NCI-H187 treated with DMSO at 0.1 percent for 48 hours (cell line): Measurements from ENCODE around the gene SP140L.
"Not testable (repeated sequence)": the region's sequence is repeated elsewhere in the genome, so short reads cannot be mapped to it uniquely, and the experiment has no call there.

Source experiments
- DNase-seq: peaks from one replicate; lab custom pipeline; 2025; lab: John Stamatoyannopoulos, UW

Gene SP140L

DNA sequence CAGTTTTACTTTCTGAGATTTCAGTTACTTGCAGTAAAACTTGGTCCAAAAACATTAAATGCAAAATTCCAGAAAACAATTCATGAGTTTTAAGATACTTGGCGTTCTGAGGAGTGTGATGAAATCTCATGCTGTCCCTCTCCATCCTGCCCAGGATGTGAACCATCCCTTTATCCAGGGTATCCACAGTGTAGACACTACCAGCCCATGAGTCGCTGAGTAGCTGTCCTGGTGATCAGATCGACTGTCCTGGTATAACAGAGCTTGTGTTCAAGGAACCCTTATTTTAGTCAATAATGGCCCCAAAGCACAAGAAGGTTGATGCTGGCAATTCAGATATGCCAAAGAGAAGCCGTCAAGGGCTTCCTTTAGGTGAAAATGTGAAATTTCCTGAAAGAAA is 92.2 kb downstream of the SP140L start:
- no peak for DNase-seq

- no peak for DNase-seq
Observed at GRCh38 chr2:230422149-230422548, 95.2 kb downstream of the SP140L start.

DNA sequence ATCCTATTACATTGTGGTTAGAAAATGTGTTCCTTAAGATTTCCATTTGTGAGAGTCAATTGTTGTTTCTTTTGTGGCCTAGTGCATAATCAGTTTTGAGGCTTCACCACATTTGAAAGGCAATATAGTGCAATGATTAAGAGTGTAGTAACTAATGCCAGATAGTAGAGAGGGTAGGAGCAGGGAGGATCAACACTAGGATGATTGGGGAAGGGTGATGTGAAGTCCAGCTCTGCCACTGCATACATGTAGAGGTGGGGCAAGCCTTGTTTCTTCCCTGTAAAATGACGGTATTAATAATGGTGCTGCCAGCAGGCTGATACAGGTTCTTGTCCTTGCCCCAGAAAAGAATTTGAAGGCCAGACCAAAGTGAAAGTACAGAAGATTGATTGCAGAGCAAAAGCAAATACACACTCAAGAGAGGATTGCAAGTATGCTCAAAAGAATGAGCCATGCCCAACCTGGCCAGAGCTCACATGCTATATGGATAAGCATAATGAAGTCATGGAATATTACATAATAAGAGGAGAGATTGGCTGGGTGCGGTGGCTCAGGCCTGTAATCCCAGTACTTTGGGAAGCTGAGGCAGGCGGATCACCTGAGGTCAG is 97.0 kb downstream of the SP140L start:
- DNase-seq, result no peak

DNA sequence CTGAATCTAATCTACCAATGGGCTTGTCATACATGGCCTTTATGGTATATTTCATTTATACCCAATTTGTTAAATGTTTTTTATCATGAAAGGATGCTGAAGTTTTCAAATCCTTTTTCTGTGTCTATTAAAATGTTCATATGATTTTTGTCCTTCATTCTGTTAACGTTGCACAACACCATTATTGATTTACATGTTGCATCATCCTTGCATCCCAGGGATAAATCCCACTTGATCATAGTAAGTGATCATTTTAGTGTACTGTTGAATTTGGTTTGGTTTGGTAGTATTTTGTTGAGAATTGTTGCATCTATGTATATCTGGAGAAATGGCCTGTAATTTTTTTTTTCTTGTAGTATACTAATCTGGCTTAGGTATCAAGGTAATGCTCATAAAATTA is 98.4 kb downstream of the SP140L start:
- no peak for DNase-seq

DNA sequence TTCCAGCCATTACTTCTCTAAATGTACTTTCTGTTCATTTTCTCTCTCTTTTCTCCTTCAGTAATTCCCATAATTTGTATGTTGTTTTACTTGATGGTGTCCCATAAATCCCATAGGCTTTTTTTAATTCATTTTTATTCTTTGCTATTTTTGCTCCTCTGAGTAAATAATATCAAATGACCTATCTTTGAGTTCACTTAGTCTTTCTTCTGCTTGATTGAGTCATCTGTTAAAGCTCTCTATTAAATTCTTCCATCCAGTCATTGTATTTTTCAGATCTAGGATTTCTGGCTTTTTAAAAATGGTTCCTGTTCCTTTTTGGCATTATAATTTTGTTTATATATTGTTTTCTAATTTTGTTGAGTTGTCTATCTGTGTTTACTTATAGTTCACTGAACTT is 102.5 kb downstream of the SP140L start:
- DNase-seq, result no peak

DNA sequence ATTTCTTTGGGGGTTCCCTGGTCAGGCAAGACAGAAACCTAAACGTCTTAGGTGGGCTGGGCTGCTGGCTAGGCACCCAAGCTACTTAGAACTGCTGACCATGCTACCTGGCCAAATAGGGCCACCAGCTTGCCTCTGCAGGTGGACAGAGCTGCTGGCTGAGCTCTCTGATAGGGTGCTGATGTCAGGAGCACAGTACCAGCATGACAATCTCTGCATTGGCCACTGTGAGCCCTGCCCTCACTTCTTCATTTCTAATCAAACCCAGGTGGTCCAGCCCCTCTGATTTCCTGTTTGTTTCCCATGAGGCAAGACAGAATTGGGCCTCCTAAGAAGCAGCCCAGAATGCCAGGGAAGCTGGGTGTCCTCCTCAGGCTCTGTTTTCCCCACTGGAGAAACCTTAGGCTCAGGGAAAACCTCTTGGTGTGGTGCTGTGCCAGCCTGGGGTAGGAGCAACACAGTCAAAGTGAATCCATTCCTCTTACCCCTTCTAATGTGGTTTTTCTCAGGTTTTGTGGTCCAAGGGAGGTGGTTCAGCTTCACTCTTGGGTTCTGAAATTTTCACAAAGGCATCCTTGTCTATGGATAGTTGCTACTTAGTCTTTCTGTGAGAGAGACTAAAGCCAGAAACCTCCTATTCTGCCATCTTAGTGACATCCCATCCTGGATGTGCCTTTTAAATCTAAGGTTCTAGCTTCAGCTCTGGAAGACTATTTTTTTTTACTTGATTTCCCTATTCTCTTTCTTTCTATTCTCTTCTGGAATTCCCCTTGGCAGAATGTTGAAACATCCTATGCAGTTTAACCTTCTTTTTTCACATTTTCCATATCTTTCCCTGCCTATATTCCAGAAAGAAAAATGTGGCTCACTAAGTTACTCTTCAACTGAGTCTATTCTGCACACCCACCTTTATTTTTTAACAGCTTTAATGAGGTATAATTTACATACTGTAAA is 104.2 kb downstream of the SP140L start:
- no peak for DNase-seq

DNA sequence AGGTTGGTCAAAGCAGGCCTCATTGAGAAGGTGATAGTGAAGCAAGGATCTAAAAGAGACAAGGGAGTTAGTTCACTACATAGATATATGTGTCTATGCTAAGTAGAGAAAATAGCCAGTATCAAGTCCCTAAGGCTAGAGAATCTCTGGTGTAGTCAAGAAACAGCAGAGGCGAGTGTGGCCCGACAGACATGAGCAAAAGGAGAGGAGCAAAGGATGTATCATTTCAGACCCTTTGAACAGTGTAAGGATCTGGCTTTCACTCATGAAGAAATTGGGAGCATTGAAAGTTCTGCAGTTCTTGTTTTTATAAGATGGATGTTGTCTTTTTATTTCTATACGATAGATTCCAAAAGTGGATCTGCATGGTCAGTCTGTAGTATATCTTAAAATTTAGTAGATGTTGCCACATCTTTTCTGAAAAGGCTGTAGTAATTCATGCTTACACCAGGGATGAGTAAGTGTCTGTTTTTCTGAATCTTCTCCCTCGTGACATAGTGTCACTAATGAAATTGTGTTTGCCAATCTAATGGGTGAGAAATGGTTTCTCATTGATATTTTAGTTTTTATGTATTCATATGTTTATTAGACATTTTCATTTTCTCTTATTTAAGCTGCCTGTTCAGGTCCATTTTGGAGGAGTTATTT is 107.8 kb downstream of the SP140L start:
- DNase-seq, result no peak

- DNase-seq, result no peak
Observed at GRCh38 chr2:230435431-230435830, 108.4 kb downstream of the SP140L start.

DNA sequence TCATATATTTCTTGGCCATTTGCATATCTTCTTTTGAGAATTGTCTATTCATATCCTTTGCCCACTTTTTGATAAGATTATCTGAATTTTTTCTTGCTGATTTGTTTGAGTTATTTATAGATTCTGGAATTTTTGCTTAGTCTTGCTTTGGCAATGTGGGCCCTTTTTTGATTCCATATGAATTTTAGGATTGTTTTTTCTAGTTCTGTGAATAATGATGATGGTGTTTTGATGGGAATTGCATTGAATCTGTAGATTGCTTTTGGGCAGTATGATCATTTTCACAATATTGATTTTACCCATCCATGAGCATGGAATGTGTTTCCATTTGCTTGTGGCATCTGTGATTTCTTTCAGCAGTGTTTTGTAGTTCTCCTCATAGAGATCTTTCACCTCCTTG is 112.1 kb downstream of the SP140L start:
- not testable (repeated sequence) for DNase-seq

DNA sequence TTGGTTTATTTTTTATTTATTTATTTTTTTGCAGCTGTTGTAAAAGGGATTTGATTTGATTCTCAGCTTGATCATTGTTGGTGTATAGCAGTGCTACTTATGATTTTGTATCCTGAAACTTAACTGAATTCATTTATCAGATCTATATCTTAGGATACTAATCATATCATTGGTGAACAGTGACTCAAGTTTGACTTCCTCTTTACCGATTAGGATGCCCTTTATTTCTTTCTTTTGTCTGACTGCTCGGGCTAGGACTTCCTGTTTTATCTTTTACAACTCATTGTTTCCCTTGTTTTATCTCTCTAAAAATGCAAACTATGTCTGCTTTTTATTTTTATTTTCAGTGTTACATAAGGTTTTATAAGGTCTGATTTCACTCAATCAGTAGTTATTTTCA is 112.6 kb downstream of the SP140L start:
- no peak for DNase-seq

DNA sequence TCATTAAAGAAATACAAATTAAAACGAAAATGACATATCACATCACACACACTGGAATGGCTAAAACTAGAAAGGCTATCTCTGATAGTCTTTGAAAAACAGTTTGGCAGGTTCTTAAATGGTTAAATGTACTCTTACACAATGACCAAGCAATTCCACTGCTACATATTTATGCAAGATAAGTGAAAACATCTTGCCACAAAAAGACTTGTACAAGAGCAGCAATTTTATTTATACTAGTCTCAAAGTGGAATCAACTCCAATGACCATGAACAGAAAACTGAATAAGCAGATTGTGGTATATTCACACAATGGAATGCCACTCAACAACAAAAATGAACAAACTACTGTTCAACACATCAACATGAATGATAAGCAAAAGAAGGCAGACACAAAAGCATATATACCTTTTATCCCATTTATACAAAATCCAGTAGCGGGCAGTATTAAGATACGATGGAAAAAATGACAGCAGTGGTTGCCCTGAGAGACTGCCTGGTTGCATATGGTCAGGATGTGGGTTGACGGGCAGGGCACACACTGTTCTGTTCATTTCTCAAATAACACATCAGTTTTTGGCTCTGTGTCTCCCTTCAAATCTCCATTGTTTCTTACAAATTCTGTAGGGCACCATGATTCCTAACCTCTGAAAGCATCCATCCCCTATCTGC is 114.4 kb downstream of the SP140L start:
- no peak for DNase-seq

DNA sequence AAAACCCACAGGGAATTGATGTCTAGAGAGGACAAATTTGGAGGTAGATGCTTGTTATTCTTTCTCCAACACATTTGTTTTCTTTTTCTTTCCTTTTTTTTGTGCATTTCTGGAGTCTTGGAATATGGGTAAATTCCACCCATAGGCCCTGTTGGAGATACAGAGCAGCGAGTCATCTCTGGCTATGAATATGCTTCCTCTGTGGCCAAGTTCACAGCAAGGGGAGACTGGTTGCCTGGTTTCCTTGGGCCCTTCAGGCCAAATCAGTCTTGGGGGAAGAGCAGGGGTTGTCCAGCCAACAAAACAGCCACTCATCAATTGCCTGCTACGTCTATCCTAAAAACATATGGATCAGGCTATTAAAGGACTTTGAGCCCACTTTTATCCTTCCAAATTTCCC is 116.5 kb downstream of the SP140L start:
- DNase-seq, result no peak

- DNase-seq, result no peak
Observed at GRCh38 chr2:230444832-230445231, 117.8 kb downstream of the SP140L start.

- no peak for DNase-seq
Observed at GRCh38 chr2:230447036-230447435, 120.0 kb downstream of the SP140L start.

GRCh38 chr2:230447455-230448451 is 120.8 kb downstream of the SP140L start:
- no peak for DNase-seq

DNA sequence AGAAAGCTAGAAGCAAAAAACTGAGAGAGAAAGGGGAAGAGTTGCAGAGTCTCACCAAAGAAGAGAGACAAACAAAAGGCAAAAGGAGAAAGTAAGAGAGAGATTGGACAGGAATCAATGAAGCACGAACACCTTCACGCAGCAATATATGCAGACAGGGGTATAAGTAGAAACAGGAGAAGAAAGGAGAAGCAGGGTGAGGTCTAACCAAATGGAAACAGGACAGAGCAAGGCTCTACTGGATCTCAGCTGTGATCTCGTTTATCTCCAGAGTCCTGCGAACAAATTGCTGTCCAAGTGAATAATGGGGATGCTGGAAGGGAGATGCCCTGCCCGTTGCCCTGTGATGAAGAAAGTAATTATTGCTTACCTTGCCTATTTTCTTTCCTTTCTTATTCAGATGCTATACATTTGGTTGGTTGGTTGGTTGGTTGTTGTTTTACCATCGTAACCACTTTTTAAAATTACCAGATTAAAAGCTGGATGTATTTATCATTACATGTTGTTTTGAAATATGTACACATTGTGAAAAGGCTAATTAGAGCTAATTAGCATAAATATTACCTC is 123.0 kb downstream of the SP140L start:
- DNase-seq, result no peak

- no peak for DNase-seq
Observed at GRCh38 chr2:230453006-230453405, 126.0 kb downstream of the SP140L start.
